Lower leg skin (tissue), 4 donors: Measurements from ENCODE around the gene DCBLD2. TPM values are rescaled to one million over a fixed set of nuclear protein-coding genes. Genes with fewer than 3 reads are reported as not detected.
A peak's percentile ranks its signal among the peaks of the same experiment; 100 is the strongest.

Experiments
- DNase-seq, 2 donors: peaks; one replicate each; pipeline ENCODE4 v3.0.0-alpha.2; 2019; ENCODE audit warnings: low spot score in 2 of 2
- H3K4me3 ChIP-seq: fragments of 200-600 bp; sonication (generic); 2 replicates; pipeline ENCODE4 v1.5.1; 2017; ENCODE audit warnings: mild to moderate bottlenecking, low read depth; ENCODE audit not compliant: poor library complexity, severe bottlenecking
- CTCF ChIP-seq, 3 donors: fragments of 450-650 bp; IDR thresholded peaks; one replicate each; pipeline ENCODE4 v1.5.1; 2016; ENCODE audit warnings: antibody characterized with exemption in 3 of 3, mild to moderate bottlenecking in 3 of 3, moderate library complexity in 2 of 3
- POLR2A ChIP-seq, 2 donors: fragments of 450-650 bp; IDR thresholded peaks; one replicate each; pipeline ENCODE4 v1.6.1; 2016 to 2017; ENCODE audit warnings: antibody characterized with exemption in 2 of 2, mild to moderate bottlenecking in 1 of 2, moderate library complexity in 1 of 2
- WGBS, 2 donors: methylation state at CpG; one replicate each; pipeline ENCODE4 v1.1.5; 2018; 5-methylcytosine and 5-hydroxymethylcytosine counted together
- intact Hi-C: fragments of 100-400 bp; cut with DNase I; formaldehyde crosslinking; loops from one replicate; pipeline ENCODE4 v1.15.0; 2023; ENCODE audit warnings: low total_unique reads
- total RNA-seq, 4 donors: library from RNA; depleted of rRNA; stranded (reverse); fragments of >200 nt; gene quantifications; one replicate each; pipeline ENCODE4 v1.1.0, GENCODE V29; 2016

DCBLD2 gene
- total RNA-seq, 4 donors from 2014 or later = 13.8 to 22.8 (median 15.3) TPM

GRCh38 chr3:98764472-98764884, 137.0 kb downstream of the DCBLD2 start:
- 37 to 40% methylated on average over 4 of the region's 4 CpGs for WGBS, 2 donors
- intact Hi-C loops = no loop called here
- DNase-seq = no peak
- TF ChIP-seq POLR2A (IDR thresholded peaks at IDR 0.05) = no peak
- TF ChIP-seq CTCF (IDR thresholded peaks at IDR 0.05) = no peak
- H3K4me3 ChIP-seq = no peak overlapping the region

- TF ChIP-seq POLR2A (IDR thresholded peaks at IDR 0.05) (no peak), CTCF (IDR thresholded peaks at IDR 0.05) (no peak)
- 55 to 72% methylated on average over 5 of the region's 5 CpGs for WGBS, 2 donors
- H3K4me3 ChIP-seq = no peak overlapping the region
- DNase-seq = no peak
- intact Hi-C loops = no loop called here
Measured at GRCh38 chr3:98763819-98764418, 137.6 kb downstream of the DCBLD2 start.

- WGBS, 2 donors = 33 to 40% methylated on average over 1 of the region's 1 CpG
- H3K4me3 ChIP-seq = no peak within 1 kb of the TSS
- intact Hi-C loops = no loop called here
- TF ChIP-seq POLR2A (IDR thresholded peaks at IDR 0.05) (no peak), CTCF (IDR thresholded peaks at IDR 0.05) (no peak)
- DNase-seq = peak in 1 of 2 donors; percentile 60
Measured at GRCh38 chr3:98763076-98763475, 138.4 kb downstream of the DCBLD2 start, which contains the start of gene ST3GAL6. ST3GAL6 (plus strand) TSS chr3:98763340; CDS start chr3:98768441, 5,101 bp downstream.

GRCh38 chr3:98761643-98762229, 139.8 kb downstream of the DCBLD2 start:
- no peak overlapping the region for H3K4me3 ChIP-seq
- no peak for TF ChIP-seq POLR2A (IDR thresholded peaks at IDR 0.05)
- no peak for TF ChIP-seq CTCF (IDR thresholded peaks at IDR 0.05)
- WGBS, 2 donors = 63 to 83% methylated on average over 2 of the region's 2 CpGs
- no peak for DNase-seq
- intact Hi-C loops = no loop called here

GRCh38 chr3:98759629-98760028, 141.9 kb downstream of the DCBLD2 start:
- 96 to 98% methylated on average over 2 of the region's 2 CpGs for WGBS, 2 donors
- no peak for DNase-seq
- intact Hi-C loops = no loop called here
- H3K4me3 ChIP-seq = no peak overlapping the region
- TF ChIP-seq POLR2A (IDR thresholded peaks at IDR 0.05) (no peak), CTCF (IDR thresholded peaks at IDR 0.05) (no peak)
